ENCODE measurements around the gene ACTBL2.

ACTBL2 gene

DNA sequence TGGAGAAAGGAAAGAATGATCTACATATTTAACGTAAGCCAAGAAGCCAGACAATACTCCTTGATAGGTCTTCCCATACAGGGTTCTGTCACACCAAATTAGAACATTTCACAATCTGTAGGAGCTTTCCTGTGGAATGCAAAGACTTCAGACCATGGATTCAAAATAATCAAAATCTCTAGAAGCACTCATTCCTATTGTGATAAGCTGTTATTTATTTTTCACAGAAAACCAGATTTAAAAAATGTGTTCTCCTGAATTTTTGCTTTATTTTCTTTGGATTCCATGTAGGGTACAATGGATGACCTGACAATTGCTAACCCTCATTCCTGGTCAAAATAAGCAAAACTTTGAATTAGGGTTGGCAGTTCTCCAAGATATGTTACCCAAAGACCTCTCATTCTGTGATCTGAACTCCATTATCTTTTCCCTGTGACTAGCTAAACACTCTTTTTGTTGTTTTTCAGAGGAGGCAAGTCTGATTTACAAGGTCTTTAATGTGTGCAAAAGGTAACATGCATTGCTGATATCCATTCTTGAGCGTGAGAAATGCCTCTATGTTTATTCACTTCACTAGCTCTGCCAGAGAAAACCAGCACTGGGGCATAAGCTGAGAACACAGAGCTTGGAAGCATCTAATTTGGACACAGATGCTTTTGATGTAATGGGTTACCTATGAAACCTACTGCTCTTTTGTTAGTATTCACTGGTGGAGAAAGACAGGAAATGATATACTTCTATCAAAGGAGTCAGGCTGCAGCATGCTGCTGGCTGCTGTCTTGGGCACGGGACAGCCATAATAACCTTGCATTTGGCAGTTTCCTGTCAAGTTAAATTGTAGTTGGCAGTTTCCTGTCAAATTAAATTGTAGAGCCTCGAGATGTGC, 31.4 kb downstream of the ACTBL2 start:
- ChIA-PET CTCF (interaction anchor here (1.2 to 2.2 kb wide), 5 partner anchors 10 to 47 kb away, joined by 3 to 8 read pairs (median 4); no protein-coding TSS in a partner anchor), POLR2A (no interaction called here)
- DNase-seq (ENCODE audit: extremely low spot score), result no peak
- TF ChIP-seq, protein P1, sequence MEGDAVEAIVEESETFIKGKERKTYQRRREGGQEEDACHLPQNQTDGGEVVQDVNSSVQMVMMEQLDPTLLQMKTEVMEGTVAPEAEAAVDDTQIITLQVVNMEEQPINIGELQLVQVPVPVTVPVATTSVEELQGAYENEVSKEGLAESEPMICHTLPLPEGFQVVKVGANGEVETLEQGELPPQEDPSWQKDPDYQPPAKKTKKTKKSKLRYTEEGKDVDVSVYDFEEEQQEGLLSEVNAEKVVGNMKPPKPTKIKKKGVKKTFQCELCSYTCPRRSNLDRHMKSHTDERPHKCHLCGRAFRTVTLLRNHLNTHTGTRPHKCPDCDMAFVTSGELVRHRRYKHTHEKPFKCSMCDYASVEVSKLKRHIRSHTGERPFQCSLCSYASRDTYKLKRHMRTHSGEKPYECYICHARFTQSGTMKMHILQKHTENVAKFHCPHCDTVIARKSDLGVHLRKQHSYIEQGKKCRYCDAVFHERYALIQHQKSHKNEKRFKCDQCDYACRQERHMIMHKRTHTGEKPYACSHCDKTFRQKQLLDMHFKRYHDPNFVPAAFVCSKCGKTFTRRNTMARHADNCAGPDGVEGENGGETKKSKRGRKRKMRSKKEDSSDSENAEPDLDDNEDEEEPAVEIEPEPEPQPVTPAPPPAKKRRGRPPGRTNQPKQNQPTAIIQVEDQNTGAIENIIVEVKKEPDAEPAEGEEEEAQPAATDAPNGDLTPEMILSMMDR (IDR thresholded peaks at IDR 0.05; ENCODE audit: control extremely low read depth, extremely low read depth, low read depth, missing control alignments), result no peak

- TF ChIP-seq, protein P1 (IDR thresholded peaks at IDR 0.05; ENCODE audit: control extremely low read depth, extremely low read depth, low read depth, missing control alignments), result no peak
- POLR2A ChIA-PET, result no interaction called here
- CTCF ChIA-PET, result interaction anchor here (0.7 kb wide), 1 partner anchor 111 kb away, joined by 3 read pairs; no protein-coding TSS in a partner anchor
These were observed 33.9 kb downstream of the ACTBL2 start for GRCh38 chr5:57448751-57449150.

DNA sequence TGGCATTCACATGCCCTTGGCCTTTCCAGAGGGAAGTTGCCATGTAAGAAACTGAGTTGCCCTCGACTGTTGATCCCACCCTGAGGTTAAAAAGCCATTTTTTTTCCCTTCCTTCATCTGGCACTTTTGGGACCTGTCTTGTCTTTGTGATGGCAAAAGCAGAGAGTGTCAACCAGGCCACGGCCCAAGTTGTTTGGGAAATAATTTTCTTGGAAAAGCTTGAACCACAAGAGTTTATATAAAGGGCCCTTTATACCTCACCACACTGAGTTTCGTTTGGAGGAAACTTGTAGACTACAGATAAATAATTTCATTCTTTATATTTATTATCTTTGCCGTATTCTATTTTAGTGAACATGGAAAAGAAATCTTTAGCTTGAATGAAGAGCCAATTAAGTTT, 34.3 kb downstream of the ACTBL2 start:
- ChIA-PET CTCF (interaction anchor here (0.7 kb wide), 1 partner anchor 110 kb away, joined by 3 read pairs; no protein-coding TSS in a partner anchor), POLR2A (no interaction called here)
- no peak for DNase-seq (ENCODE audit: extremely low spot score)
- TF ChIP-seq, protein P1 (IDR thresholded peaks at IDR 0.05; ENCODE audit: control extremely low read depth, extremely low read depth, low read depth, missing control alignments), result no peak

More at GRCh38 chr5:57448751-57449150, 33.9 kb downstream of the ACTBL2 start:
- DNase-seq (ENCODE audit: extremely low spot score), result no peak

GRCh38 chr5:57447658-57448057, 35.0 kb downstream of the ACTBL2 start:
- TF ChIP-seq, protein P1 (IDR thresholded peaks at IDR 0.05; ENCODE audit: control extremely low read depth, extremely low read depth, low read depth, missing control alignments), result no peak
- ChIA-PET POLR2A (no interaction called here), CTCF (interaction anchor here (1.6 kb wide), 1 partner anchor 9 kb away, joined by 4 read pairs; no protein-coding TSS in a partner anchor)
- DNase-seq (ENCODE audit: extremely low spot score), result no peak

- ChIA-PET POLR2A (no interaction called here), CTCF (interaction anchor here (1.1 to 1.6 kb wide), 2 partner anchors 10 to 24 kb away, joined by 3 to 4 read pairs; no protein-coding TSS in a partner anchor)
- TF ChIP-seq, protein P1 (IDR thresholded peaks at IDR 0.05; ENCODE audit: control extremely low read depth, extremely low read depth, low read depth, missing control alignments), result no peak
- DNase-seq (ENCODE audit: extremely low spot score), result no peak
These were observed 35.6 kb downstream of the ACTBL2 start for GRCh38 chr5:57446966-57447365.

- ChIA-PET CTCF (no interaction called here), POLR2A (no interaction called here)
- TF ChIP-seq, protein P1 (IDR thresholded peaks at IDR 0.05; ENCODE audit: control extremely low read depth, extremely low read depth, low read depth, missing control alignments), result no peak
- no peak for DNase-seq (ENCODE audit: extremely low spot score)
These were observed 36.9 kb downstream of the ACTBL2 start for GRCh38 chr5:57445705-57446037.
